WERI-Rb-1 (cell line): Measurements from ENCODE around the gene KLRF2.
A peak's percentile ranks its signal among the peaks of the same experiment; 100 is the strongest.
"Not testable (repeated sequence)": the region's sequence is repeated elsewhere in the genome, so short reads cannot be mapped to it uniquely, and the experiment has no call there.

ENCODE experiments used
- DNase-seq: peaks from one replicate; pipeline ENCODE4 v3.0.0-alpha.2; 2020
- H3K27ac ChIP-seq: fragments of 250-450 bp; sonication (Bioruptor Pico); 2 replicates; pipeline ENCODE4 v1.5.1; 2020; ENCODE audit warnings: mild to moderate bottlenecking, moderate library complexity
- H3K27me3 ChIP-seq: fragments of 250-450 bp; sonication (Bioruptor Pico); 2 replicates; pipeline ENCODE4 v1.5.1; 2021; ENCODE audit warnings: mild to moderate bottlenecking, low read depth, moderate library complexity; ENCODE audit not compliant: insufficient read depth, severe bottlenecking
- H3K36me3 ChIP-seq: fragments of 250-450 bp; sonication (Bioruptor Pico); 2 replicates; pipeline ENCODE4 v1.5.1; 2020; ENCODE audit warnings: mild to moderate bottlenecking, moderate library complexity
- H3K4me3 ChIP-seq: 2 replicates; pipeline ENCODE4 v1.5.1; 2011; ENCODE audit warnings: low read depth, mild to moderate bottlenecking, control low read depth, low read length
- H3K9me3 ChIP-seq: fragments of 250-450 bp; sonication (Bioruptor Pico); 2 replicates; pipeline ENCODE4 v1.5.1; 2021; ENCODE audit warnings: mild to moderate bottlenecking, moderate library complexity; ENCODE audit not compliant: severe bottlenecking
- TF ChIP-seq, protein P1 (sequence below): IDR thresholded peaks from 2 replicates; pipeline ENCODE4 v1.5.1; 2011; ENCODE audit warnings: low read depth, mild to moderate bottlenecking, control low read depth, inconsistent platforms, low read length

The KLRF2 gene

DNA sequence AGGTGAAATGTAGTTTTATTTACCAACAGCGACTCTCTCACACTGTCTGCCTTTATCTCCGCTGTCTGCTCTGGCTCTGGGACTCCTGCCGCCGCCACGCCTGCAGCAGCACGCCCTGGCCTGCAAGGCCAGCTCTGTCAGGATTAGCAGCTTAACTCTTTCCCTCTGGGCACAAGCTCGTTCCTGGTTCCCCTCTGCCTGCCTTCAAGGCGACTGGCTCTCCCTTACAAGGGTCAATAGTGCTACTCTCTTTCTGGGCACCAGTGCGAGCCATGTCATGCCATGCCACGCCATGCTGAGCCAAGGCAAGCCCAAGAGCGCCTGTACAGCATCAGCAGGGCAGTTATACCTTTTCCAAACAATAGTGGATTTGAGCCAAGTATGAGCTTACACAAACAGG lies 8.5 kb upstream of the KLRF2 start:
- H3K4me3 ChIP-seq: peak overlapping the region; percentile 18
- no peaks in the 10 kb centered on the region for H3K36me3 ChIP-seq
- H3K27ac ChIP-seq: peak overlapping the region; percentile 49
- no peaks in the 10 kb centered on the region for H3K9me3 ChIP-seq
- no peaks in the 10 kb centered on the region for H3K27me3 ChIP-seq
- DNase-seq: peak; percentile 75
- TF ChIP-seq, protein P1, sequence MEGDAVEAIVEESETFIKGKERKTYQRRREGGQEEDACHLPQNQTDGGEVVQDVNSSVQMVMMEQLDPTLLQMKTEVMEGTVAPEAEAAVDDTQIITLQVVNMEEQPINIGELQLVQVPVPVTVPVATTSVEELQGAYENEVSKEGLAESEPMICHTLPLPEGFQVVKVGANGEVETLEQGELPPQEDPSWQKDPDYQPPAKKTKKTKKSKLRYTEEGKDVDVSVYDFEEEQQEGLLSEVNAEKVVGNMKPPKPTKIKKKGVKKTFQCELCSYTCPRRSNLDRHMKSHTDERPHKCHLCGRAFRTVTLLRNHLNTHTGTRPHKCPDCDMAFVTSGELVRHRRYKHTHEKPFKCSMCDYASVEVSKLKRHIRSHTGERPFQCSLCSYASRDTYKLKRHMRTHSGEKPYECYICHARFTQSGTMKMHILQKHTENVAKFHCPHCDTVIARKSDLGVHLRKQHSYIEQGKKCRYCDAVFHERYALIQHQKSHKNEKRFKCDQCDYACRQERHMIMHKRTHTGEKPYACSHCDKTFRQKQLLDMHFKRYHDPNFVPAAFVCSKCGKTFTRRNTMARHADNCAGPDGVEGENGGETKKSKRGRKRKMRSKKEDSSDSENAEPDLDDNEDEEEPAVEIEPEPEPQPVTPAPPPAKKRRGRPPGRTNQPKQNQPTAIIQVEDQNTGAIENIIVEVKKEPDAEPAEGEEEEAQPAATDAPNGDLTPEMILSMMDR: no peak

DNA sequence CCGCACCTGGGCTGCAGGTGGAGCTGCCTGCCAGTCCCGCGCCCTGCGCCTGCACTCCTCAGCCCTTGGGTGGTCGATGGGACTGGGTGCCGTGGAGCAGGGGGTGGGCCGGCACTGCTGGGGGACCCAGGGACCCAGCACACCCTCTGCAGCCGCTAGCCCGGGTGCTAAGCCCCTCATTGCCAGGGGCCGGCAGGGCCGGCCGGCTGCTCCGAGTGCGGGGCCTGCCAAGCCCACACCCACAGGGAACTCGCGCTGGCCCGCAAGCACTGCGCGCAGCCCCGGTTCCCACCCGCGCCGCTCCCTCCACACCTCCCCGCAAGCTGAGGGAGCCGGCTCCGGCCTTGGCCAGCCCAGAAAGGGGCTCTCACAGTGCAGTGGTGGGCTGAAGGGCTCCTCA lies 5.2 kb upstream of the KLRF2 start:
- not testable (repeated sequence) for H3K27me3 ChIP-seq, H3K4me3 ChIP-seq, H3K27ac ChIP-seq, H3K36me3 ChIP-seq, DNase-seq, H3K9me3 ChIP-seq

DNA sequence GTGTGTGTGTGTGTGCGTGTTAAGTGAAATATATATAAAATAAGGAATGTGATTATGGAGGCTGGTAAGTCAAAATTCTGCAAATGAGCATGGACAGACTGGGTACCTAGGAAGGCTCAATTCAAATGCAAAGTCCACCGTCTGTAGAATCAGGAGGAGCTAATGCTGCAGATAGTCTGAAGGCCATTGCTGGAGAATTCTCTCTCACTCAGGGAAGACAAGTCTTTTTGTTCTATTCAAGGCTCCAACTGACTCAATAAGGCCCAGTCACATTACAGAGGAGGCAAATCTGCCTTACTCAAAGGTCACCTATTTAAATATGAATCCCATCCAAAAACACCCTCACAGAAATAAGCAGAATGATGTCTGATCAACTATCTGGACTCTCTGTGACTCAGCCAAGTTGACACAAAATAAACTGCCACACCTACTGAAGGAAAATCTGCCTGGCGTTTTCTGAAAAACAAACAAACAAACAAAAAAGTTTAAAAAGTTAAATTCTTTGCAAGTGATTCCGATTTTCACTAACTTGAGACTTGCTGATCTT lies 684 bp upstream of the KLRF2 start:
- Histone ChIP-seq H3K27me3 (no peaks in the 10 kb centered on the region), H3K9me3 (no peaks in the 10 kb centered on the region), H3K4me3 (no peak overlapping the region), H3K27ac (no peak overlapping the region), H3K36me3 (no peaks in the 10 kb centered on the region)
- no peak for DNase-seq
- TF ChIP-seq, protein P1: no peak

DNA sequence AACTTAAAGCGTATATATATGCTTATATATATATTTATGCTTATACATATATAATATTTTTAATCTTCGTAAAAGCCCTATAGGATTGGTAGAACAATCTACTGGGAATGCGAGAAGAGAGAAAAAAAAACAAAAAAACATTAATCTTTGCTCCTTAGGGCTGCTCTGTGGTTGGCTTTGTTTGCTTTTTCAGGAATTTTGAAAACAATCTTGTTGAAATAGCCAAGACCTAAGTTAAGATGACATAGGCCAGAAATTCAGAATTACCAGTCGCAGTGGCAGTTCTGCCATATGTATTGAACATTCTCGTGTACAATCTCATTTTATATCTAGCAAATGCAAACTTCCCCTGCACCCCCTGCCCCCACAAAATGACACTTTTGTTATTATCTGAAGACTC lies 699 bp downstream of the KLRF2 start:
- H3K4me3 ChIP-seq: no peak overlapping the region
- no peaks in the 10 kb centered on the region for H3K27me3 ChIP-seq
- H3K36me3 ChIP-seq: no peaks in the 10 kb centered on the region
- H3K9me3 ChIP-seq: no peaks in the 10 kb centered on the region
- TF ChIP-seq, protein P1: no peak
- H3K27ac ChIP-seq: no peak overlapping the region
- DNase-seq: no peak

DNA sequence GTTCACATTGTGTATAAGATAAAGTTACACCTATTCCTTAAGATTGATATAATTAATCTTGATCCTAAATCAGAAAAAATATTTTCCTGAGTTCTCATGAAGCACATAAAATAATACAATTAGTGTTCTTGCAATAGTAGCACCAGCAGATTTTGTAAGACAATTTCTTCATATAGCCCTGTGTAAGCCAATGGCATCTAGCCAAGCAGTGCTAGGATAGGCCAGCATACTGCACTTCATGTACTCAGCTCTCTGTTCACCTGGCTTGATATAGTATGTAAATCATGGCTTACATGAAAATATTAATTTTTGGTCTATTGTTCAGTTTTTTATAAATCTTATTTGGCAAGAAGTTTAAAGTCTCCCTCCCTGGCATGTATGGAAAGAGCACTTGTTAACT lies 1.9 kb downstream of the KLRF2 start:
- H3K27ac ChIP-seq: no peak overlapping the region
- H3K36me3 ChIP-seq: no peaks in the 10 kb centered on the region
- TF ChIP-seq, protein P1: no peak
- no peak overlapping the region for H3K4me3 ChIP-seq
- no peak for DNase-seq
- no peaks in the 10 kb centered on the region for H3K9me3 ChIP-seq
- no peaks in the 10 kb centered on the region for H3K27me3 ChIP-seq

DNA sequence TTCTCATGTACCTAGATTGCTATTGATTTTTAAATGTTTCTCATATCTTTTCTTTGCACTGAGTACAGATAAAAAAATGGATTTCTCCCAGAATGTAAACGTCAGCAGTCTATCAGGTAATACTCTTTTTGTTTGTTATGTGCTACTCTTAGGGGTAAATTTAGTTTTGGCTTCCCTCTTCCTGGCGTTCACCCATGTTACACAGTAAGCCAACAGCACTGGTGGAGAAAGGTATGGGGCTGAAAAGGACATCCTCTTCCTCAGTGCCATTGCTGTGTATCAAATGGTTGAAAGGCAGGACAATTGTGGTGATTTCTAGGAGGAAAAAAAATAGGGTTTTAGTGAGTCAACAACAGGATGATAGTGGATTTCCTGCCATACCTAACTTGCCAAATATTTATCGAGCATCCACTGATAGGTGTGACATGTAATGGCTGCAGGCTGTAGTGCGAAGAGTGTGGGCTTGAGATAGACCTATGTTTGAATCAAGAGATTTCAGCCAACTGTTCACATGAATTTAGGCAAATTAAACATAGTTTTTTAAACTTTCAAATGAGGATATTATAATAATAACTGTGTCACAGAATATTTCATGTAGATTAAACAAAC lies 7.5 kb downstream of the KLRF2 start:
- H3K36me3 ChIP-seq: no peaks in the 10 kb centered on the region
- H3K27me3 ChIP-seq: no peaks in the 10 kb centered on the region
- TF ChIP-seq, protein P1: no peak
- peaks cover 2% of the 10 kb centered on the region for H3K9me3 ChIP-seq
- H3K4me3 ChIP-seq: no peak overlapping the region
- H3K27ac ChIP-seq: no peak overlapping the region
- DNase-seq: no peak
